DMS79 (cell line): ENCODE data around the gene KRT25.
"Not testable (repeated sequence)": the region's sequence is repeated elsewhere in the genome, so short reads cannot be mapped to it uniquely, and the experiment has no call there.

Experiments
- DNase-seq: peaks from one replicate; lab custom pipeline; 2025; lab: John Stamatoyannopoulos, UW

The KRT25 gene

GRCh38 chr17:40753804-40754203 lies 1.3 kb downstream of the KRT25 start:
- no peak for DNase-seq

GRCh38 chr17:40751065-40751464 lies 4.1 kb downstream of the KRT25 start:
- no peak for DNase-seq

GRCh38 chr17:40750391-40750790 lies 4.7 kb downstream of the KRT25 start:
- DNase-seq: no peak

- not testable (repeated sequence) for DNase-seq
Observed at GRCh38 chr17:40748666-40749065, 6.5 kb downstream of the KRT25 start.

- DNase-seq: no peak
Observed at GRCh38 chr17:40738553-40738952, 16.6 kb downstream of the KRT25 start.

- DNase-seq: no peak
Observed at GRCh38 chr17:40735016-40735415, 20.1 kb downstream of the KRT25 start.

- no peak for DNase-seq
Observed at GRCh38 chr17:40734018-40734417, 21.1 kb downstream of the KRT25 start.

GRCh38 chr17:40730970-40731369 lies 24.2 kb downstream of the KRT25 start:
- no peak for DNase-seq

GRCh38 chr17:40727447-40728231 lies 27.5 kb downstream of the KRT25 start:
- no peak for DNase-seq

GRCh38 chr17:40726919-40727318 lies 28.2 kb downstream of the KRT25 start:
- no peak for DNase-seq

- DNase-seq: no peak
Observed at GRCh38 chr17:40724656-40725055, 30.5 kb downstream of the KRT25 start.

- no peak for DNase-seq
Observed at GRCh38 chr17:40722241-40722640, 32.9 kb downstream of the KRT25 start.

GRCh38 chr17:40720899-40721298 lies 34.2 kb downstream of the KRT25 start:
- no peak for DNase-seq

GRCh38 chr17:40718930-40719329 lies 36.2 kb downstream of the KRT25 start:
- DNase-seq: no peak

- DNase-seq: no peak
Observed at GRCh38 chr17:40717776-40718175, 37.4 kb downstream of the KRT25 start.

- no peak for DNase-seq
Observed at GRCh38 chr17:40714473-40714872, 40.7 kb downstream of the KRT25 start.

- no peak for DNase-seq
Observed at GRCh38 chr17:40707745-40708144, 47.4 kb downstream of the KRT25 start.

GRCh38 chr17:40705584-40705983 lies 49.5 kb downstream of the KRT25 start:
- no peak for DNase-seq

GRCh38 chr17:40703652-40704051 lies 51.5 kb downstream of the KRT25 start, which contains the start of gene KRT24:
TSS of gene KRT24 (minus strand) at chr17:40703752. CDS start at chr17:40703693, 59 bp downstream.
- DNase-seq: no peak

GRCh38 chr17:40702271-40702670 lies 52.9 kb downstream of the KRT25 start:
- no peak for DNase-seq

- no peak for DNase-seq
Observed at GRCh38 chr17:40699853-40700252, 55.3 kb downstream of the KRT25 start.

- no peak for DNase-seq
Observed at GRCh38 chr17:40699371-40699770, 55.8 kb downstream of the KRT25 start.
